PFSK-1 (cell line): ENCODE measurements around the gene PRDM2.

Source experiments
- FOXP2 ChIP-seq: optimal IDR thresholded peaks from 2 replicates; pipeline ENCODE3; 2011; ENCODE audit warnings: borderline replicate concordance, control low read depth, inconsistent platforms; ENCODE audit not compliant: insufficient read depth; ENCODE audit errors: extremely low read length, extremely low read depth
- POLR2AphosphoS5 ChIP-seq: IDR thresholded peaks from 2 replicates; pipeline ENCODE4 v1.6.1; 2012; ENCODE audit warnings: low read depth, mild to moderate bottlenecking, control low read depth, low read length, moderate library complexity
- SIN3A ChIP-seq: IDR thresholded peaks from 2 replicates; pipeline ENCODE4 v1.6.1; 2012; ENCODE audit warnings: mild to moderate bottlenecking, low read length, moderate library complexity, borderline replicate concordance; ENCODE audit not compliant: insufficient read depth
- TAF1 ChIP-seq: IDR thresholded peaks from 2 replicates; pipeline ENCODE4 v1.6.1; 2012; ENCODE audit warnings: low read length, control low read depth, borderline replicate concordance; ENCODE audit not compliant: insufficient read depth
- TF ChIP-seq, protein P1 (sequence below), 2 experiments: IDR thresholded peaks; 2 replicates each; pipeline versions ENCODE4 v1.6.1 to v1.8.0; 2011 to 2012; ENCODE audit warnings: low read depth in 2 of 2, low read length in 2 of 2, control low read depth in 1 of 2, inconsistent platforms in 1 of 2, mild to moderate bottlenecking in 1 of 2, moderate library complexity in 1 of 2; ENCODE audit not compliant: insufficient read depth in 1 of 2

Gene PRDM2

GRCh38 chr1:13838236-13838635 lies 138.2 kb downstream of the PRDM2 start:
- no peak for TF ChIP-seq FOXP2
- no peak for TF ChIP-seq SIN3A
- TF ChIP-seq, protein P1, sequence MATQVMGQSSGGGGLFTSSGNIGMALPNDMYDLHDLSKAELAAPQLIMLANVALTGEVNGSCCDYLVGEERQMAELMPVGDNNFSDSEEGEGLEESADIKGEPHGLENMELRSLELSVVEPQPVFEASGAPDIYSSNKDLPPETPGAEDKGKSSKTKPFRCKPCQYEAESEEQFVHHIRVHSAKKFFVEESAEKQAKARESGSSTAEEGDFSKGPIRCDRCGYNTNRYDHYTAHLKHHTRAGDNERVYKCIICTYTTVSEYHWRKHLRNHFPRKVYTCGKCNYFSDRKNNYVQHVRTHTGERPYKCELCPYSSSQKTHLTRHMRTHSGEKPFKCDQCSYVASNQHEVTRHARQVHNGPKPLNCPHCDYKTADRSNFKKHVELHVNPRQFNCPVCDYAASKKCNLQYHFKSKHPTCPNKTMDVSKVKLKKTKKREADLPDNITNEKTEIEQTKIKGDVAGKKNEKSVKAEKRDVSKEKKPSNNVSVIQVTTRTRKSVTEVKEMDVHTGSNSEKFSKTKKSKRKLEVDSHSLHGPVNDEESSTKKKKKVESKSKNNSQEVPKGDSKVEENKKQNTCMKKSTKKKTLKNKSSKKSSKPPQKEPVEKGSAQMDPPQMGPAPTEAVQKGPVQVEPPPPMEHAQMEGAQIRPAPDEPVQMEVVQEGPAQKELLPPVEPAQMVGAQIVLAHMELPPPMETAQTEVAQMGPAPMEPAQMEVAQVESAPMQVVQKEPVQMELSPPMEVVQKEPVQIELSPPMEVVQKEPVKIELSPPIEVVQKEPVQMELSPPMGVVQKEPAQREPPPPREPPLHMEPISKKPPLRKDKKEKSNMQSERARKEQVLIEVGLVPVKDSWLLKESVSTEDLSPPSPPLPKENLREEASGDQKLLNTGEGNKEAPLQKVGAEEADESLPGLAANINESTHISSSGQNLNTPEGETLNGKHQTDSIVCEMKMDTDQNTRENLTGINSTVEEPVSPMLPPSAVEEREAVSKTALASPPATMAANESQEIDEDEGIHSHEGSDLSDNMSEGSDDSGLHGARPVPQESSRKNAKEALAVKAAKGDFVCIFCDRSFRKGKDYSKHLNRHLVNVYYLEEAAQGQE (IDR thresholded peaks at IDR 0.05; ENCODE audit: insufficient read depth in 1 of 2, low read depth in 2 of 2, low read length in 2 of 2) = no peak
- no peak for TF ChIP-seq TAF1
- TF ChIP-seq POLR2AphosphoS5 = no peak

DNA sequence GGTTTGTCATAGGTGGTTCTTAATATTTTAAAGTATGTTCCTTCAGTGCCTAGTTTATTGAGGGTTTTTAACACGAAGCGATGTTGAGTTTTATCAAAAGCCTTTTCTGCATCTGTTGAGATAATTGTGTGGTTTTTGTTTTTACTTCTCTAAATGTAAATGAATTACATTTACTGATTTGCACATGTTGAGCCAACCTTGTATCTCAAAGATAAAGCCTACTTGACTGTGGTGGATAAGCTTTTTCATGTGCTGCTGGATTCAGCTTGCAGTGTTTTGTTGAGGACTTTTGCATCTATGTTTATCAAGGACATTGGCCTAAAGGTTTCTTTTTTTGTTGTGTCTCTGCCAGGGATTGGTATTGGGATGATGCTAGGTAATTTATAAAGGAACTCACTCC lies 142.5 kb downstream of the PRDM2 start:
- TF ChIP-seq TAF1 = no peak
- TF ChIP-seq POLR2AphosphoS5 = no peak
- no peak for TF ChIP-seq SIN3A

- TF ChIP-seq, protein P1 (IDR thresholded peaks at IDR 0.05; ENCODE audit: insufficient read depth in 1 of 2, low read depth in 2 of 2, low read length in 2 of 2) = no peak
- no peak for TF ChIP-seq POLR2AphosphoS5
- no peak for TF ChIP-seq SIN3A
- no peak for TF ChIP-seq FOXP2
Observed at GRCh38 chr1:13851726-13852125, 151.7 kb downstream of the PRDM2 start.

DNA sequence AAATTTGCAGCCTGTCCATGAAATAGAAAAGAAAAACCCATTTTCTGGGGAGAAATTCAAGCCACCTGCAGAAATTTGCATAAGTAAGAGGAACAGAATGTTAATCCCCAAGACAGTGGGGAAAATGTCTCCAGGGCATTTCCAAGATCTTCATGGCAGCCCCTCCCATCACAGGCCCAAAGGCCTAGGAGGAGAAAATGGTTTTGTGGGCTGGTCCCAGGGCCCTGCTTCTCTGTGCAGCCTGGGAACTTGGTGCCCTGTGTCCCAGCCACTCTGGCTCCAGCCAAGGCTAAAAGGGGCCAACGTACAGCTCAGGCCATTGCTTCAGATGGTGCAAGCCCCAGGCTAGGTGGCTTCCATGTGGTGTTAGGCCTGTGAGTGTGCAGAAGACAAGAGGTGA lies 155.6 kb downstream of the PRDM2 start:
- TF ChIP-seq SIN3A (no peak), TAF1 (no peak), POLR2AphosphoS5 (no peak), FOXP2 (no peak)
- TF ChIP-seq, protein P1 (IDR thresholded peaks at IDR 0.05; ENCODE audit: insufficient read depth in 1 of 2, low read depth in 2 of 2, low read length in 2 of 2) = no peak

GRCh38 chr1:13860031-13860430 lies 160.0 kb downstream of the PRDM2 start:
- TF ChIP-seq, protein P1 (IDR thresholded peaks at IDR 0.05; ENCODE audit: insufficient read depth in 1 of 2, low read depth in 2 of 2, low read length in 2 of 2) = no peak
- TF ChIP-seq TAF1 = no peak
- no peak for TF ChIP-seq FOXP2
- TF ChIP-seq SIN3A = no peak
- TF ChIP-seq POLR2AphosphoS5 = no peak
